ENCODE results near the gene NCS1.
"Not testable (repeated sequence)": the region's sequence is repeated elsewhere in the genome, so short reads cannot be mapped to it uniquely, and the experiment has no call there.

NCS1 gene

DNA sequence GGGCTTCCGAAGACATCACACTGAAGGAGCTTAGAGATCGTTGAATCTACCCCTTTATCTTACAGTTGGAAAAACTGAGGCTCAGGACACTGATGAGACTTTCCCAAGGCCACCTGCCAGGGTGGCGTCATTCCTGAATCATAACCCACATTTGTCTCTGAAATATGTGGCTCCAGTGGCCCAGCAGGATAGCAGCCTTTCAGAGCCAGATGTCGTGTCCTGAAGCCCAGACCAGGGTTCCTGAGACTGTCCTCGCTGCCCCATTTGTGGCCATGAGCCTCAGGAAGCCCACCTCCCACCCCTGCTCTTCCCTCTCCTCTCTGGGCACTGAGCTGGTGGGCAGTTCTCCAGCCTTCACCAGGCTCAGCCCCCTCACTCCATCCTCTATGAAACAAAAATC, 95.7 kb downstream of the NCS1 start:
- peaks cover 55% of the 10 kb centered on the region for H3K27me3 Mint-ChIP-seq
- H3K4me3 Mint-ChIP-seq: no peak overlapping the region

DNA sequence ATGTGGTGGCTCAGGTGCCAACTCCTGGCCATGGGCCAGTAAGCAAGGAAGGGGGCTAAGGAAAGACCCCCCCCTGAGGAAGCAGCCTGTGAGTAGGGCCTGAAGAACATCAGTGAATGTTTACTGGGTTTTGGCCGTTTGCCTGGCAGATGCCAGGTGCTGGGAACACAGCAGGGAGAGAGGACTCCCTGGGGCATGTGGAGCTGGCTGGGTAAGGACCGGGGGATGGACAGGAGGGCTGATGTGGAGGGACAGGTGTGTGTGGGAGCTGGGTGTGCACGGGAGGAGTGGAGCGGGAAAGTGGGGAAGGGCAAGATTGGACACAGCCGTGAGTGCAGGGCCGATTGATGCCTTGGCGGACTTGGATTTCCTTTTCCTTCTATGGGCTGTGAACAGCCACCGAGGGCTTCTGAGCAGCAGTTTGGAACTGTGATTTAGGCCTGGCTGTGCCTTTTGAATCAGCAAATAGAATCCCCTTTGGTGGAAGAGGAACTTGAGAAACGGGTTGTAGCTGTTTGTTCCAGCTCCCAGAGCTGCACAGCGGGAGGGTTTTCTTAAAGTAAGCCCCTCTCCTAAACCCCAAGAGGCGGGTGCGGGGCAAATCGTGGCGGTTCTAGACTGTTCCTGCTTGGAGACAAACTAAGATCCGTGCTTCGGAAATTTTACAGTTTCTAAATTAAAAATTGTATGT, 96.5 kb downstream of the NCS1 start:
- Mint-ChIP-seq H3K9me3 (no peaks in the 10 kb centered on the region), H3K4me3 (no peak overlapping the region), H3K27me3 (peaks cover 48% of the 10 kb centered on the region), H3K4me1 (ENCODE audit: low read depth) (peaks cover 3% of the 10 kb centered on the region), H3K36me3 (ENCODE audit: low read depth) (no peaks in the 10 kb centered on the region), H3K27ac (no peak overlapping the region)

More for the DNA sequence above, 95.7 kb downstream of the NCS1 start:
- H3K36me3 Mint-ChIP-seq (ENCODE audit: low read depth): no peaks in the 10 kb centered on the region
- peaks cover 3% of the 10 kb centered on the region for H3K4me1 Mint-ChIP-seq (ENCODE audit: low read depth)
- no peaks in the 10 kb centered on the region for H3K9me3 Mint-ChIP-seq
- no peak overlapping the region for H3K27ac Mint-ChIP-seq

DNA sequence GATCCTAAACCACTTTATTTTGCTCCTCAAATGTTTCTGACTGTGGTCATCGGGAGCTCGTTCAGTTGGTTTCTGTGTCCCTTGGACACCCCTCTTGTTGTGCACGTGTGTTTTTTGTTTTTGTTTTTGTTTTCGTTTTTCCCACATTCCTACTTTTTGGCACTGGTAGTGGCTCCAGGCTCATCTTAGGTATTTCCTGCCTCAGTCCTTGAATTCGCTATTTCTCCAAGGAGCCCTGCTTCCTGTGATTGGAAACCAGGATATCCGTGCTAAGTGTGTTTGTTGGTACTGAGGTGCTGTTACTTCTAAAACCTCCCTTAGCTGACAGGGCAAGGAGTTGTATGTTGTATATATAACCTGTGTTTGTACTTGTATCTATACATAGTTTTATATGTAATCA, 99.3 kb downstream of the NCS1 start:
- Mint-ChIP-seq H3K4me1 (ENCODE audit: low read depth) (no peaks in the 10 kb centered on the region), H3K27me3 (peaks cover 42% of the 10 kb centered on the region), H3K9me3 (no peaks in the 10 kb centered on the region), H3K4me3 (no peak overlapping the region), H3K27ac (no peak overlapping the region), H3K36me3 (ENCODE audit: low read depth) (no peaks in the 10 kb centered on the region)

DNA sequence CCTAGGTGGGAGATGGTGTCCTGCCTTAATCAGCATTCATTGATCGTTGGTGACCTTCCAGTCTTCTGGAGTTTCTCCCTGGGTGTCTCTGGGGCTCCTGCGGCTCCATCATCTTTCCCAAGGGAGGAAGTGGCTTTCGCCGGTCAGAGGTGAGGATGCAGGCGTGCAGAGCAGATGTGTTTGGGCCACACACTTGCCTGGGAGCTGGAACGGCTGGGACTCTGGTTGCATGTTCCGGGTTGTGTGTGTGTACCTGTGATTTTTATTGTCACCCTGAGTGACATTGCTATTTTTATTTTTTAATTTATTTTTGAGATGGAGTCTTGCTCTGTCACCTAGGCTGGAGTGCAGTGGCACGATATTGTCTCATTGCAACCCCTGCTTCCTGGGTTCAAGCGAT, 103.0 kb downstream of the NCS1 start:
- Mint-ChIP-seq H3K9me3 (no peaks in the 10 kb centered on the region), H3K27ac (no peak overlapping the region), H3K27me3 (peaks cover 24% of the 10 kb centered on the region), H3K4me1 (ENCODE audit: low read depth) (no peaks in the 10 kb centered on the region), H3K4me3 (no peak overlapping the region), H3K36me3 (ENCODE audit: low read depth) (no peaks in the 10 kb centered on the region)

DNA sequence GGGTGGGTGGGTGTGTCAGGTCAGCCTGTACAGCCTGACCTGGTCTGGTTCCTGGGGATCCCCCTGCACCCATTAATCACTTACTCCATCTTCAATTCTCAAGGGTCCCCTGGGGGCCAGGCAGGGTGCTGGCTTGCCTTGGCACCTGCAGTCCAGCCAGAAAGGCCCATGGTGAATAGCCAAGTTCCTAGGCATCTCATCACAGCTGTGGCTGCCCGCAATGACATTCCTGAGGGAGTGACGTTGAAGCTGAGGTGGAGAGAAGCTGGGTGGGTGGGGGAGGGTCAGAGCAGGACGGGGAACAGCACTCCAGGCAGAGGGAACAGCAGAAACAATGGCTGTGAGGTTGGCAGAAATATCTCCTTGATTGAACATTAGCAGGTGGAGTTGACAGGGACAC, 103.9 kb downstream of the NCS1 start:
- Mint-ChIP-seq H3K4me1 (ENCODE audit: low read depth) (no peaks in the 10 kb centered on the region), H3K4me3 (no peak overlapping the region), H3K36me3 (ENCODE audit: low read depth) (no peaks in the 10 kb centered on the region), H3K9me3 (no peaks in the 10 kb centered on the region), H3K27me3 (peaks cover 26% of the 10 kb centered on the region), H3K27ac (no peak overlapping the region)

- Mint-ChIP-seq H3K27me3 (peaks cover 23% of the 10 kb centered on the region), H3K36me3 (ENCODE audit: low read depth) (no peaks in the 10 kb centered on the region), H3K4me1 (ENCODE audit: low read depth) (no peaks in the 10 kb centered on the region), H3K9me3 (no peaks in the 10 kb centered on the region), H3K27ac (no peak overlapping the region), H3K4me3 (no peak overlapping the region)
Measured at GRCh38 chr9:130276955-130277354, 104.8 kb downstream of the NCS1 start.

DNA sequence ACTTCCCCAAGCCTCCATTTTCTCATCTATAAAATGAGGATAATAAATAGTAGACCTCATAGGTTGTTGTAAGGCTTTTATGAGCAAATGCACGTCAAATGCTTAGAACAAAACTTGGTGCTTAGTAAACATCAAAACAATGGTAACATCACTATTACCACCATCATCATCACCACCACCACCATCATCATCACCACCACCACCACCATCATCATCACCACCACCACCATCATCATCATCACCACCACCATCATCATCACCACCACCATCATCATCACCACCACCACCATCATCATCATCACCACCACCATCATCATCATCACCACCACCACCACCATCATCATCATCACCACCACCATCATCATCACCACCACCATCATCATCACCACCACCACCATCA, 105.3 kb downstream of the NCS1 start:
- H3K36me3 Mint-ChIP-seq (ENCODE audit: low read depth); H3K4me3 Mint-ChIP-seq: not testable (repeated sequence)
- peaks cover 25% of the 10 kb centered on the region for H3K27me3 Mint-ChIP-seq

DNA sequence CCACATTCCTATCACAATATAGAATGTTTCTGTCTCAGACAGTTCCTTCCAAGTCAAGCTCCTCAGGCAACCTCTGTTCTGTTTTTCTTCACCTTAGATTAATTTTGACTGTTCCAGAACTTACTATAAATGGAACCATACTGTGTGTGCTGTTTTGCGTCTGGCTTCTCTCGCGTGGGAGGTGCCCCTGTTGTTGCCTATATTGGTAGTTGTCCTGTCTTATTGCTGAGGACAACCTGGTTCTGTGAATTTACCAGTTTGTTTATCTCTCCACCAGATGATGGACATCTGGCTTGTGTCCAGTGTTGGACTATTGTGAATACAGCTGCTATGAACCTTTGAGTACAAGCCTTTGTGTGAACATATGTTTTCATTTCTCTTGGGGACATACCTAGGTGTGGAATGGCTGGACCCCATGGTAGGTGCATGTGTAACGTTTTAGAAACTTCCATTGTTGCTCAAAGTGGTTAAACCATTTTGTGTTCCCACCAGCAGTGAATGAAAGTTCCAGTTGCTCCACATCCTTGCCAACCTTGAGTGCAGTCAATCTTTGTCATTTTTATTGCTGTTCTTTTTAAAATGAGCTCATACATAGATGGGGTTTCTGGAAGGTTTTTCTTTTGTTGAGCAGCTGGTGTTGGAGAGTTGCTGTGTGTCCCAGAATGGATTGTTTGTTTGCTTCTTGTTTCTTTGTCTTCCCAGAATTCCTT, 111.5 kb downstream of the NCS1 start:
- Mint-ChIP-seq H3K9me3 (no peaks in the 10 kb centered on the region), H3K36me3 (ENCODE audit: low read depth) (no peaks in the 10 kb centered on the region), H3K27ac (no peak overlapping the region), H3K4me3 (no peak overlapping the region), H3K27me3 (peaks cover 24% of the 10 kb centered on the region), H3K4me1 (ENCODE audit: low read depth) (no peaks in the 10 kb centered on the region)

More for the DNA sequence above, 105.3 kb downstream of the NCS1 start:
- not testable (repeated sequence) for H3K27ac Mint-ChIP-seq; H3K9me3 Mint-ChIP-seq; H3K4me1 Mint-ChIP-seq (ENCODE audit: low read depth)

- Mint-ChIP-seq H3K4me1 (ENCODE audit: low read depth) (no peaks in the 10 kb centered on the region), H3K36me3 (ENCODE audit: low read depth) (no peaks in the 10 kb centered on the region), H3K27me3 (peaks cover 24% of the 10 kb centered on the region), H3K9me3 (no peaks in the 10 kb centered on the region), H3K27ac (no peak overlapping the region), H3K4me3 (no peak overlapping the region)
Measured at GRCh38 chr9:130284249-130284625, 112.0 kb downstream of the NCS1 start.

GRCh38 chr9:130284690-130285089, 112.5 kb downstream of the NCS1 start:
- Mint-ChIP-seq H3K27ac (no peak overlapping the region), H3K27me3 (peaks cover 24% of the 10 kb centered on the region), H3K9me3 (no peaks in the 10 kb centered on the region), H3K4me1 (ENCODE audit: low read depth) (no peaks in the 10 kb centered on the region), H3K36me3 (ENCODE audit: low read depth) (no peaks in the 10 kb centered on the region), H3K4me3 (no peak overlapping the region)

DNA sequence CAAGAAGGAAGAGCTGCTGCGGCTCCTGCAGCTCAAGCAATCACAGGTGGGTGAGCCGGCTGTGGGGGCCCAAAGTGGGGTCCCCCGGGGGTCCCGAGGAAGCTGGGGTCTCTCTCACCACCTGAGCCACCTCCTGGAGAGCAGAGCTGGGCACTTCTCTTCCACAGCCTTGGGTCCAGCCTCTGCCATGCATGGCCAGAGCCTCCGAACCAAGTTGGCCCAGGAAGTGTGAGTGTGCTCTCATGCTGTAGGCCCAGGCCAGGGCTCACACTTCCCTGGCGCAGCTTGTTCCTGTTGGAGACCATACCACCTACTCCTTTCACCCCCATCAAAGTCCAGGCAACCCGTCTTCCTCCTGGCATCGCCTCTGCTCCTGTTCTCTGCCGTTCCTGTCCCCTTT, 113.1 kb downstream of the NCS1 start:
- Mint-ChIP-seq H3K27me3 (peaks cover 27% of the 10 kb centered on the region), H3K4me3 (no peak overlapping the region), H3K27ac (no peak overlapping the region), H3K9me3 (no peaks in the 10 kb centered on the region), H3K4me1 (ENCODE audit: low read depth) (no peaks in the 10 kb centered on the region), H3K36me3 (ENCODE audit: low read depth) (no peaks in the 10 kb centered on the region)

- Mint-ChIP-seq H3K4me3 (no peak overlapping the region), H3K36me3 (ENCODE audit: low read depth) (no peaks in the 10 kb centered on the region), H3K9me3 (no peaks in the 10 kb centered on the region), H3K27ac (no peak overlapping the region), H3K4me1 (ENCODE audit: low read depth) (no peaks in the 10 kb centered on the region), H3K27me3 (peaks cover 29% of the 10 kb centered on the region)
Measured at GRCh38 chr9:130286072-130286770, 114.0 kb downstream of the NCS1 start.

Measured in stimulated activated naive CD8-positive, alpha-beta T cell treated with anti-CD3 and anti-CD28 coated beads, Interleukin-15, Interleukin-2, amounts not matched to agents 100 ng/mL and 50 ng/mL, for 24 hours (primary cell).